IPS-11a (cell line): Measurements from ENCODE around the gene SALL4.
"Not testable (repeated sequence)": the region's sequence is repeated elsewhere in the genome, so short reads cannot be mapped to it uniquely, and the experiment has no call there.

ENCODE experiments used
- H3K4me3 ChIP-seq: one replicate; pipeline ENCODE4 v1.5.1; 2013; ENCODE audit warnings: low read depth, low read length, control low read depth

SALL4 gene

DNA sequence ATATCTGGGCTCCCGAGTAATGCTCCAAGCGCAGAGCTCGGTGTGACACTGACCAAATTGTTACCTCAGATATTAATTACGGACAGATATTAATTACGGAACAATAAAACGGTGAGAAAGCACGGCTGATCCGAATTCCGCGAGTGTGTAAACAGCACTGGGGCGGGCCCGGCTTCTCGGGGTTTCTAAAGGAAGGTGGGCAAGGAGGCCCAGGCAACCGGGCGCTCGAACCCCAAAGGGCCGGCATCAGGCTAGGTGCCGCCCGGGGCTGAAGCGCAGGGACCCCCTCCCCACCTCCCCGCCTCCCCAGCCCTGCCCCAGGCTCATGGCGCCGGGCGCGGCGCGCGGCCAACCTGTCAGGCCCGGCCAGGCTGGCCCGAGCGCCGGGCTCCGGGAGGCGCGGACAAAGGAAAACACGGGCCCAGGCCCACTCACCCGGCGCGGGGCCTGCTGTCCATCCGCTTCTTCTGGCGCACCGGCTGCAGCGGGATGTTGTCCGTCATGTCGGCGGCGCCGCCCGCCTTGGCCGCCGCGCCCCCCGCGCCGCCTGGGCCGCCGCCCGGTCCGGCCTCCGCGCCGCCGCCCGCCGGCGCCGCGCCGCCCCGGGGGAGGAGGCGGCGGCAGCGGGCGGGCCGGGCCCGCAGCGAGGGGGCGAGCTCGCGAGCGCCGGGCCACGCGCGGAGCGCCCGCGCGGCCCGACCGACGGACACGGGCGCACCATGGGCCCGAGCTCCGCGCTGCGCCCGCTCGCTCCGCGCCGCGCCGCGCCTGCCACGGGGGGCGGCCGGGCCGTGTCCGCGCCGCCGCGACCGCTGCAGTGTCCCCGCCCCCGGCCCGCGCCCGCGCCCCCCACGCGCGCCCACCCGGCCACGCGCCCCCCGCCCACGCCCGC lies 34.2 kb downstream of the SALL4 start, which contains the start of gene ATP9A:
ATP9A (minus strand) TSS at position 524 of the 892 bp plus-strand sequence; CDS start at position 503, 21 bp downstream.
- peak within 1 kb of the TSS; percentile 69 for H3K4me3 ChIP-seq

DNA sequence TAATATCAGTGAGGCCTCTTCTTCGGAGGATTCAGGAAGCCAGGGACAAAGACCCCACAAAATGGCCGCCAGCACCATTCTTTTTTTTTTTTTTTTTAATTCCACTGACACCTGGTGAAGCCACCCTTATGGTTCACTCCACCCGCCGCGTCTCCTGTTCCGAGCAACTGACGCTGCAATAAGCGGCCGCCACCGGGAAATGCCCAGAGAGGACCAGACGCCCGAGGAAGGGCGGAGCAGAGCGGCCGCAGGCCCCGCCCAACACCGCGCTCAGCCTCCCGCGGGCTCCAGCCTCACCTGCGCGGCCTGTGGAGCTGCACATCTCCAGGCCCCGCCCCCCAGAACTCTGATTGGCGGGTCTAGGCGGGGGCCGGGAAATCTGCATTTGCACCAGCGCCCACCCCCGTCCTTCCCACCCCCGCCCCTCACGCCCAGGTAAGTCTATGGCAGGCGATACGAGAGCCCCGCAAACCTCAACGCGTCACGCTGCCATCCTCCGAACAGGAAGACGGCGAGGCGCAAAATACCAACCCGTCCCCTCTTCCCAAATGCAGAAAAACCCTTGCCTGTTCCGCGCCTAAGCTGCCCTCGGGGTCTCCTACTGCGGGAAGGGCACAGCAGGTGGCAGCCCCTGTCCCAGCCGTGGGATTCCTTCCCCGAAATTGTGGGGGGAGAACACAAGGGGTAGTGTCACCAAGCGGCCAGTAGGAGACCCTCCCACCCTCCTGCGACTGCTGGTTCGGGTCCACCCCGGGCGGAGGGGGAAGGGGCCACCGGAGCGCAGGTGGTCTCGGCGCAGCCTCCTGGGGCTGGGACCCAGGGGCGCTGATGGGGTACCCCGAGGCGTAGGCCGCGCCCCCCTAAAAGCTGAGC lies 35.1 kb downstream of the SALL4 start:
- peak overlapping the region; percentile 69 for H3K4me3 ChIP-seq

- H3K4me3 ChIP-seq, result not testable (repeated sequence)
These were observed 36.9 kb downstream of the SALL4 start for GRCh38 chr20:51765381-51765780.

DNA sequence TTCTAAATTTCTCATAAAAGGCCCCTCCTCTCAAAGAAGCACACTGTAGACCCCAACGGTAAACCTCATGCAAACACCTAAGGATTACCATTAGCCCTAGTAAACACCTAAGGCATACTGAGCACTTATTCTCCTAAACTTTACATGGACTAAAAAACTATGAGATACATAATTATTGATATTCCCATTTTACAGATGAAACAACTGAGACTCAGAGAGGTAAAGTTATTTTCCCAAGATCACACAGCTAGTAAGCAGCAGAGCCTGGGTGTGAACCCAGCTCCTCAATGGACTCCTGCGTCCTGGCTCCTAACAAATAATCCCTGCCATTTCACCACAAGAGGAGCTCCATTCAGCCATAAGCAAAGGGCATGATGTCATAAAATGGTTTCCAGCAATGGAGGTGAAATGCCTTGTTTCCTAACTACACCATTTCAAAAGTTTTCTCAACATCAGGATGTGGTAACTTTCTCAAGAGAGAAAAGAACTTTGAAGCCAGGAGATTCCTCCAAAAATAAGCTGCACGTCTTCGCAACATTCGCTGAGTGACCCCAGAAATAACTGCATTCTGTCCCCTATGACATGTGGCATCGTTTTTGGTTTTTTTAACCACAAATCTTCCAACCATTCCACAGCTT lies 38.2 kb downstream of the SALL4 start:
- H3K4me3 ChIP-seq, result no peak overlapping the region

DNA sequence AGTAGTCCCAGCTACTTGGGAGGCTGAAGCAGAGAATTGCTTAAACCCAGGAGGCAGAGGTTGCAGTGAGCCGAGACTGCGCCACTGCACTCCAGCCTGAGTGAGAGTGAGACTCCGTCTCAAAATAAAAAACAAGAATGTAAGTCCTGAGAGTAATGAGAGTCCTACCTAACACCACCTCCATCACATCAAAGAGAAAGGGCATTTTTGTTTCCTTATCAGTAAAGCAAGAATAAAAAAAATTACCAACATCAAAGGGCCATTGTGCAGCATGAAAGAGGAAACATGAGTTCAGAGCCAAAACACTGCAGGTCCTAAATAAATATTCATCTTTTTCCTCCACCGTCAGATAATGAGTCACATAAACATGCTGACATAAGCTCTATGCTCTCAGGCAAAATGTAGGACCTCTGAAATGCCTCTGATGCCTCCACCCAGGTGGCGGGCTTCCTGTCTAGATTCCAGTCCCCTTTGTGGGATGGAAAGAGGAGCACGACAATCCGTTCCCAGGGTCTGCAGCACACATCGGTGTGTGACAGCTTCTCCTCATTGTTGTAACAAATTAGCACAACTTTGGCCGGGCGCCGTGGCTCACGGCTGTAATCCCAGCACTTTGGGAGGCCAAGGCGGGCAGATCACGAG lies 41.3 kb downstream of the SALL4 start:
- no peak overlapping the region for H3K4me3 ChIP-seq

GRCh38 chr20:51759769-51760510 lies 42.4 kb downstream of the SALL4 start:
- H3K4me3 ChIP-seq, result no peak overlapping the region

DNA sequence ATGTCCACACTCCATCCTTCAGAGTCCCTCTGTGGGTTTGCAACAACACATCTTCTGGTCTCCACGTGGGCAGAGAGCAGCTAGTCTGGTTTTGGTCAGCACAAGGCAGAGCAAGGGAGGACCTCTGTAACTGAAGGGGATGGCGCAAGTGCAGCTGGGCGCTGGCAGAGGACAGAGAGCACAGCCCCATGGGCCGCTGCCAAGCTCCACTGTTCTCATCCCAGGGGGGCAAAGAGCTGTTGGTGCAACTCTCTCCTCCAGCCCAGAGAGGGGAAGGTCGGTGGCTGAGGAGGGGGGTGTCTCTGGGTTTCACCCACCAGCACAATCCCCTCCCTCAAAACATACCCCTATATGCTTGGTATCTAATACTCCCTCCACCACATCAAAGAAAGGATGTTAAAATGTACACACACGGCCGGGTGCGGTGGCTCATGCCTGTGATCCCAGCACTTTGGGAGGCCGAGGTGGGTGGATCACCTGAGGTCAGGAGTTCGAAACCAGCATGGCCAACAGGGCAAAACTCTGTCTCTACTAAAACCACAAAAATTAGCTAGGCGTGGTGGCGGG lies 43.3 kb downstream of the SALL4 start:
- H3K4me3 ChIP-seq, result no peak overlapping the region

DNA sequence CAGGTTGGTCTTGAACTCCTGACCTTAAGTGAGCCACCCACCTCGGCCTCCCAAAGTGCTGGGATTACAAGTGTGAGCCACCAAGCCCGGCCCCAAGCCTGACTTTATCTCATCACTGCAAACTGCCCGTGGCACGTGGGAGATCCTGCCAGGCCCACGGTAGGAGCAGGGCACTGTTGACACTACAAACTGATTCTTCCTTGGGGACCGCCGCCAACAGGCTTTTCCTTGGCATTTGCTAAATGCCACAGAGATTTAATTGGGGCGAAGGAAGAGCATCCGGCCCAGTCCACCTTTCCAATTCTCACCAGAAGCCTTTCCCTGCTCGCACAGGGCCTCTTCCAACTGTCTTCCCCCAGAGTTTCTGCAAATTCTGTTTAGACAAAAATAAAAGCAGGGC lies 45.1 kb downstream of the SALL4 start:
- no peak overlapping the region for H3K4me3 ChIP-seq

- H3K4me3 ChIP-seq, result no peak overlapping the region
These were observed 45.7 kb downstream of the SALL4 start for GRCh38 chr20:51756653-51757052.

- H3K4me3 ChIP-seq, result not testable (repeated sequence)
These were observed 49.1 kb downstream of the SALL4 start for GRCh38 chr20:51753220-51753619.

DNA sequence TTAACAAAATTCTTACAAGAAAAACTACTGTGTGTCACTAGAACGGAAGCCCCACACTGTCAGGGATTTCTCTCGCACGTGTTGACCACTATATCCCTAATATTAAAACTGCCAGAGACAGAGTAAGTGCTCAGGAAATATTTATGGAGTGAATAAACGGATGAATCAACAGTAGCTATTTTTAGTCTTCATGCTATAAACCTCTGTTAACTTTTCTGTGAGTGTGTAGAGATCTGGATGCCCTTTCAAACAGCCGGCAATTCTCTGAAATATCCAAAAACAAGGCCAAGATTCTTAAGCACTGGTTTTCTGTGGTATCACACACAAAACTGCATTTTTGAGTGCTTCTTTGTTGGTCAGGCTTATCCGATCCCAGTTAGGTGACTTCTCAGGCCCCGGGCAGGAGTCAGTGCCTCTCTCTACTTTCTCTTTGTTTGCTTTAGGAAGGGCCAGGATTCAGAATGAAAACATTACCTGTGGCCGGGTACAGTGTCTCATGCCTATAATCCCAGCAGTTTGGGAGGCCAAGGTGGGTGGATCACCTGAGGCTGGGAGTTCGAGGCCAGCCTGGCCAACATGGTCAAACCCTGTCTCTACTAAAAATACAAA lies 49.9 kb downstream of the SALL4 start:
- H3K4me3 ChIP-seq, result no peak overlapping the region

DNA sequence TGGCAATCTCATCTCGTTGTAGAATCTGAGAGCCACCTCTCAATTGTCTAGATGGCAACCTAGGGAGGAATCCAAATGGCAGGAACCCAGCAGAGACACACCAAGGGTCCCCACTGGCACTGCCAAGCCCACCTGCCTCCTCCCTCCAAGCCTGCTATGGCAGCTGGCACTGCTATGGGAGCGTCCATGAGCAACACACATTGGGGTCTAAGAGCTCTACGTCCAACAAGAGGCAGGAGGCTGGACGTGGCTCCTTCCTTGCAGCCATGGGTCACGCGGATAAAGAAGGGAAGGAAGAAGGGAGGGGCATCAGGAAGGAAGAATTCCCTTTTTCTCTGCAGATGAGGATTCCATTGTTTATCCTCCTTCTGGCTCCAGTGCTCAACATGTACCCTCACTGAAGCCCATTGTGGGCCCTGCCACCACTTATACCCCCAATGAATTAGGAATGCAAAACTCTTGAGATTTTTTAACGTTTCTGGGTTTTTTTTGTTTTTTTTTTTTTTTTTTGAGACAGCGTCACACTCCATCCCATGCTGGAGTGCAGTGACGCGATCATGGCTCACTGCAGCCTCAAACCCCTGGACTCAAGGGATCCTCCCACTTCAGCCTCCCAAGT lies 51.4 kb downstream of the SALL4 start:
- no peak overlapping the region for H3K4me3 ChIP-seq

DNA sequence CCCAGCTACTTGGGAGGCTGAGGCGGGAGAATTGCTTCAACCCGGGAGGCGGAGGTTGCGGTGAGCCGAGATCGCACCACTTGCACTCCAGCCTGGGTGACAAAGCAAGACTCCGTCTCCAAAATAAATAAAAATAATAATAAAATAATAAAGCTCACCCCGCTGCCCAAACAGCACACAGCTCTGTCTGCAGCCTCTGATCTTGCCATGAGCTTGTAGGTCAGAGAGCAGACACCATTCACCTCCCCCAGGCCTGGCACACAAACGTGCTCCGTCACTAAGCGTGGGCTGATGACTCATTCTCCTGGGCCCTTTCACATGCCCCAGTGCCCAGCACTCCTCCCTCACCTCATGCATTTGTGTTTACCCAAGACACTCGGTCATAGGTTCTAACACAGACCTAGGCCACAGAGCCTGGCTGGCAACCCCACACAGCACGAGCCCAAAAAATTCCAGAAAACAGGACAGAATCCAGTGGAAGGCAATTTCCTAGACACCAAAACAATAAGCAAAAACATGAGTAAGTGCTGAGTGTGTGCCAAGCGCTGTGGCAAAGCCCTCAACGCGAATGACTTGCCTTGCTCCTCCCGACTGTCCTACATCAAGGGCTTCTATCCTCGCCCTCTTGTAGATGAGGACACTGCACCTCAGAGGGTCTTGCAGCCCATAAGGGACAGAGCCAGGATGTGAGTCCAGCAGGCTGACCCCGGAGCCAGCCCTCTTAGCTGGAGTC lies 52.1 kb downstream of the SALL4 start:
- no peak overlapping the region for H3K4me3 ChIP-seq

GRCh38 chr20:51749674-51750036 lies 52.7 kb downstream of the SALL4 start:
- no peak overlapping the region for H3K4me3 ChIP-seq

GRCh38 chr20:51747182-51747911 lies 55.0 kb downstream of the SALL4 start:
- H3K4me3 ChIP-seq, result no peak overlapping the region

- H3K4me3 ChIP-seq, result no peak overlapping the region
These were observed 56.5 kb downstream of the SALL4 start for GRCh38 chr20:51745804-51746203.

DNA sequence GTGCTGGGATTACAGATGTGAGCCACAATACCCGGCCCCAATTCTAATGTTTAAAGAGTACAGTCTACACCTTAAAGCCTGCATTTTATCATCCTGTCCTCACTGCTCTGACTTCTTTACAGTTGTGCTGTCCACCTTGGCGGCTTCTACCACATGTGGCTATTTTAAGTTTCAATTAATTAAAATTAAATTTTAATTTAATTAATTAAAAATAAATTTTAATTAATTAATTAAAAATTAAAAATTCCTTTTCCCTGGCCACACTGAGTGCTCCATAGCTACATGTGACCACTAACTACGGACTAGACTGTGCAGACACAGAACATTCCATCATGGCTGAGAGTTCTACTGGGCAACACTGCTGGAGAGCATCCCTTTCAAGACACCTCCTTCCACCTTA lies 61.5 kb downstream of the SALL4 start:
- H3K4me3 ChIP-seq, result no peak overlapping the region

DNA sequence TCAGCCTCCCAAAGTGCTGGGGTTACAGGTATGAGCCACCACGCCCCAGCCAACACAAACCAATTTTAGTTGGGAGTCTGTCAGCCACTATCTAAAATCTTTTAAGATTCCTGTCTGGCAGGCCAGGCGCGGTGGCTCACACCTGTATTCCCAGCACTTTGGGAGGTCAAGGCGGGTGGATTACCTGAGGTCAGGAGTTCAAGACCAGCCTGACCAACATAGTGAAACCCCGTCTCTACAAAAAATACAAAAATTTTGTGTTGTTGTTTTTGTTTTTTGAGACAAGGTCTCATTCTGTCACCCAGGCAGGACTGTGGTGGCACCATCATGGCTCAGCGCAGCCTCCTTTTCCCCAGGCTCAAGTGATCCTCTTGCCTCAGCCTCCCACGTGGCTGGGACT lies 62.0 kb downstream of the SALL4 start:
- not testable (repeated sequence) for H3K4me3 ChIP-seq
